GM18951 (cell line): ENCODE data around the gene CATSPERD.
A peak's percentile ranks its signal among the peaks of the same experiment; 100 is the strongest.

Source experiments
- POLR2A ChIP-seq: IDR thresholded peaks from 4 replicates; pipeline ENCODE4 v1.6.1; 2011; ENCODE audit warnings: mild to moderate bottlenecking; ENCODE audit not compliant: insufficient read length, insufficient read depth; ENCODE audit errors: extremely low read depth
- in situ Hi-C: fragments of 300-500 bp; cut with MboI; formaldehyde crosslinking; loops from one replicate; pipeline ENCODE4 v1.12.0; 2022; ENCODE audit warnings: low sequenced_read_pairs, mixed read lengths, inconsistent platforms; ENCODE audit not compliant: unreplicated experiment

The CATSPERD gene

DNA sequence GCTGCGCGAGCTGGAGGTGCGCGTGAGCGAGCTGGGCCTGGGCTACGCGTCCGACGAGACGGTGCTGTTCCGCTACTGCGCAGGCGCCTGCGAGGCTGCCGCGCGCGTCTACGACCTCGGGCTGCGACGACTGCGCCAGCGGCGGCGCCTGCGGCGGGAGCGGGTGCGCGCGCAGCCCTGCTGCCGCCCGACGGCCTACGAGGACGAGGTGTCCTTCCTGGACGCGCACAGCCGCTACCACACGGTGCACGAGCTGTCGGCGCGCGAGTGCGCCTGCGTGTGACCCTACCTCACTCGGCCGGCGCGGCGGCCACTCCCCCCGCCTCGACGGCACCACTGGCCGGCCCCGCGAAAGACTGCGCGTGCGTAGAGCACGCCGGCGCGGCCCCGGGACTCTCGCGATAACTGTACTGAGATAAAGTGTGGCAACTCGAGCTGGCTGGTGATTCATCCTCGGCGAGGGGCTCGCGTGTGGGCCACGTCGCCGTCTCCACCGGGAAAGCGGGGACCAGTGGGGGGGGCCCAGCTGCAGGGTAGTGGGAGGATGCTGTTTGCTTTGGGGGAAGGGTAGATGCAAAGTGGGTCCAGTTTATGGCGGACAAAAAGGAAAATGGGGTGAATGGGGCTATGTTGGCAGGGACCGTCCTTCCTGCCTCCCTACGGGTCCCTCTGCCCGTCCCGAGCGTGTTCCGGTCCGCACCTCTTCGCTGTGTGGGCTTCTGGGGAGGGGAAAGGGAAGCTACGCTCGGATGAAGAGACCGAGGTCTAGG is 107.6 kb downstream of the CATSPERD start:
- in situ Hi-C loops: no loop called here
- peak; percentile 98 for TF ChIP-seq POLR2A
